ENCODE results near the gene SH3BP4.
"Not testable (repeated sequence)": the region's sequence is repeated elsewhere in the genome, so short reads cannot be mapped to it uniquely, and the experiment has no call there.

Gene SH3BP4

DNA sequence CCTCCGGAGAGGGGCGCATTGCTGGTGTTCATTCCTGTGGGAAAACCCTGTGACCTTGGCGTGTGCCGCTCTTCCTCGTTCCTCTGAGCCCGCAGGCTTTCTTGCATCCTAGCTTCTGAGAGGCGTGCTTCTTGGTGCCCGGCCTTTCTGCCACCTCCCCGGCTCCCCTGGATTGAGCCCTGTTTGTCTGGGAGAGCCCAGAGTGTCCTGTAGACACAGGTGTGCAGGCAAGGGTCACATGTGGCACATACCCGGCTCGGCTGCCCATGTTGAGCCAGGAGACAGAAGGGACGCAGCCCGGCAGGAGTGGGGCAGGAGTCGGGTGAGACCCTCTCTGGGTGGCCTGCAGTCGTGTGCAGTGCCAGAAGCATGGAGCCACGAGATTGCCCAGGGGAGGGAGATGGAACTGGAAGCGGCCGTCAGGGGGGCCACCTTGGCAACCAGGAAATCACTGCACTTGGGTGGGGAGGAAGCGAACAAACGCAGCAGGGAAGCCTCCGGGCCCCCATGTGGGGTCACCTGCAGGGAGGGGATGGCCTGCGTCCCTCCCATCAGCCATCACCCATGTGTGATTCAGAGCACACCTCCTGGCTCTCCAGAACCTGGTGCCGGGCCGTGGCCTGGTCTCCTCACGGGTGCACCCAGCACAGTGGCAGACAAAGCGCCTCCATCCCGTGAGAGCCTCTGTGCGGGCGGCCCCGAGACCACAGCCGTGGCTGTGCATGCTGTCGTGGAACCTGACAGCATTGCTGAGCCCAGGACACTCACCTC is 92.9 kb downstream of the SH3BP4 start:
- DNase-seq: no peak

DNA sequence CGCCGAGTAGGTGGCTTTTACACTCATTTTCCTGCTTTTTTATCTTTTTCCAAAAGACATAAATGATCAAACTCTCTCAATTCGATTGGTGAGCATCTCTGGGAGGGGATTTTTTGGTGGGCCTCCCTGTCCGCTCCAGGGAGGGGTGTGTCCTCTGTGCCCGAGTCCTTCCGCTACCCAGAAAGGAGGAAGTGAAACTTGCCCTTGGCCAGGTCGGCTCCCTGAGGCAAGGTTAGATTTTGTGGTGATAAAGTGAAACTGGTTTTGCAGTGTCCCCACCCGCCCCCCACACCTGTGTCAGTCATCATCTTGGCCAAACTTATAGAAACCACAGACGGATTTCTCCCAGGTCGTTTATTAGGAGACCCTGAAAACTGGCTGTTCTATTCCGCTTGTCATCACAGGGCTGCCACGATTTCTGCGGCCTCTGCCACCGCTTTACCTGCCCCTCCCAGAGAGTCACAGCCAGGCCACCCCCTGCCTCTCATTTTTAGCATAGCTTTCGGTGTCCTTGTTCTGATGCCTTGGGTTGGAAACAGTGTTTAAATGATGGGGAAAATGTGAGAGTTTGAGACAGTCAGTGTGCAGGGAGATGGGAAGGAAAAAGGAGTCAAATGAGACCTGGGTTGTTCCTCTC is 93.6 kb downstream of the SH3BP4 start:
- DNase-seq: no peak

- no peak for DNase-seq
These were observed 94.1 kb downstream of the SH3BP4 start for GRCh38 chr2:235045973-235046343.

DNA sequence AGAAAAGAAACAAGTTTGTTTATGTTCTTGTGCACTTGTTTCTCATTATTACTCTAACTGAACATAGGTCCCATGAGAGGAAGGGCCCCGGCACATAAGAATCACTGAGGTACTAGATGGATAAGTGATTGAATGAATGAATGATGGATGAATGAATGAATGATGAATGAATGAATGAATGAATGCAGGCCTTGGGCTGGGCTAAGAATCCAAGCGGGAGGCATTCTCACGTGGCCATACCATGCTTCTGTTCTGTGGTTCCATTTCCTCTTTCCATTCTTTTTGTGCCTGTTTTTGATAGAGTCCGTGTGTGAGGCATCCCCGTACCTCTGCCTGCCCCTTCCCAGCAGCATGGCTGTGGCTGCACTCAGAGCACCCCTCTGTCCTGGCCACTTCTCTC is 94.8 kb downstream of the SH3BP4 start:
- no peak for DNase-seq

- no peak for DNase-seq
These were observed 95.6 kb downstream of the SH3BP4 start for GRCh38 chr2:235047171-235048160.

DNA sequence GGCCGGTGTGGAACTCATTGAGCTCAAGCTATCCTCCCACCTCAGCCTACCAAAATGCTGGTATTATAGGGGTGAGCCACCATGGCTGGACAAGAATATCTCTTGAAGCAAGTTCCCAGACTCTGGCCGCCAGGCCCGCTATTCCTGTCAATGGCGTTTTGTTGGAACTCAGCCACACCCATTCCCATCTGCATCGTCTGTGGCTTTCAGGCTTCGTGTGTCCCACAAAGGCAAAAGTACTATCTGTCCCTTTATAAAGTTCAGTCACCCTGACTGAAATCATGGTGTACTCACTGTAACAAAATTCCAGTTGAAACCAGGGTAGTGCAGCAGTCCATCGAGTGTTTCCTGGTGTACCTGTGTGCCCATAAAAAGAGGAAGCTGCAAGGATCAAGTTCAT is 96.7 kb downstream of the SH3BP4 start:
- DNase-seq: no peak

DNA sequence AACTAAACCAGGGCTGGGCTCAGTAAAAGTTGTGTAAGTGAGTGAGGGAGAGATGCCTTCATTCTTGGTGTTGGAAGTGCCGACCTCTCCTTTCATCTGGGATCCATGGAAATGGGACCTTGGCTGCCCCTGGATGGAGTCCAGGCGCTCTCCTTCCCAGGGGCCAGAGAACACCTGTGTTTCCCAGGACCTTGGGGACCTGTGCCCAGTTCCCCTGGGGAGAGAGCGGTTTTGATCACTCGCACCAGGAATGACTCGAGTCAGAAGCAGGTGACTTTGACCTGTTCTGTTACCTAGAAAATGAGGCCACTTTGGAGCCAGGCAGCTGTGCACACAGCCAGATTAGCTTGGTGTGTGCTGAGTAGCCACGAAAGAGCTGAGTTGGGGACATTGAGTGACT is 97.3 kb downstream of the SH3BP4 start:
- no peak for DNase-seq

- DNase-seq: no peak
These were observed 97.9 kb downstream of the SH3BP4 start for GRCh38 chr2:235049719-235050118.

GRCh38 chr2:235050980-235051351 is 99.1 kb downstream of the SH3BP4 start:
- no peak for DNase-seq

- no peak for DNase-seq
These were observed 99.8 kb downstream of the SH3BP4 start for GRCh38 chr2:235051436-235052260.

- no peak for DNase-seq
These were observed 100.9 kb downstream of the SH3BP4 start for GRCh38 chr2:235052514-235053354.

DNA sequence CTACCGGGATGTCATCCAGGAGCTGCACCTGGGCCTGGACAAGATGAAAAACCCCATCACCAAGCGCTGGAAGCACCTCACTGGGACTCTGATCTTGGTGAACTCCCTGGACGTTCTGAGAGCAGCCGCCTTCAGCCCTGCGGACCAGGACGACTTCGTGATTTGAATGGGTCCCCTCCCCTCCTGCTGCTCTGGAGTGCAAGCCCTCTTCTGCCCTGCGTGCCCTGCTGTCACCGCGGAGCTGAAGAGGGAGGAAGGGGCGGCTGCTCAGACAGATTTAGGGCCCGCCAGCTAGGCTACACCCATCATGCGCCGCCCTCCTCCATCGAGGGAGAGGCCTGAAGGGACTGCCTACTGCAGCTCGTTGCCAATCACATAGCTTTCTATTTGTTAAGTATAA is 101.8 kb downstream of the SH3BP4 start:
- no peak for DNase-seq

GRCh38 chr2:235054475-235054874 is 102.7 kb downstream of the SH3BP4 start:
- DNase-seq: no peak

DNA sequence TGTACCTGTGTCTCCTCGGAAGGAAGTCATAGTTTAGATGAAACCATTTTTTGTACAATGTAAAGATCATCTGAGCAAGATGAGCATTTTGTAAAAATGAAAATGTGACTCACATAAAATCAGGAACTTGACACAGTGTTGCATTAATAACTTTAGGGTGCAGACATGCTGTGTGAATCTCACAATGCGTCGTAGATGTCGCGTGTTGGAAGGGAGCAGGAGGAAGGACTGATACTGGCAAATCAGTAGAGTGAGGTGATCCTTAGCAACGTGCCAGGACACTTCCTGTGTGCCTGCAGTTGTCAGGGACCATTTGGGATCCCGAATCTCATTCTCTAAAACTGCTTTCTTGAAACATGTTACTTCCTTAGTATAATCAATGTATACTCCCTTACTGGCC is 103.1 kb downstream of the SH3BP4 start:
- no peak for DNase-seq

- DNase-seq: no peak
These were observed 104.2 kb downstream of the SH3BP4 start for GRCh38 chr2:235055891-235056516.

DNA sequence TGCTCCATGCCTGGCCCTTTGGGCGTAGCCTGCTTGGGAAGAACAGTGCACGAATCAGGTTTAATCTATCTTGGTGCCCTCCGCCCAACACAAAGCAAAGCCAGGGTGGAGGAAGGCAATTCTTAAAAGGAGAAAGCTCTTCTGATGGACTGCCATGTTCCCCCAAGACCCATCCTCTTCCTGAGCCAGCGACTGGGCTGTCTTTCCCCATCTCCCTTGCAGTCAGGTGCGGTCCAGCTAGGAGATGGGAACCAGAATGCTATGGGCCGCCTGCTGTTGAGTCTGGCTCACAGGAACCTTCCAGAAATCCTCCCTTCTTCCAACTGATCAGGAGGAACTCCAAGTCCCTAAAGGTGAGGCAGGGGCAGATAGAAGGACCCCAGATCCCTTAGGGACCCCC is 105.0 kb downstream of the SH3BP4 start:
- no peak for DNase-seq

DNA sequence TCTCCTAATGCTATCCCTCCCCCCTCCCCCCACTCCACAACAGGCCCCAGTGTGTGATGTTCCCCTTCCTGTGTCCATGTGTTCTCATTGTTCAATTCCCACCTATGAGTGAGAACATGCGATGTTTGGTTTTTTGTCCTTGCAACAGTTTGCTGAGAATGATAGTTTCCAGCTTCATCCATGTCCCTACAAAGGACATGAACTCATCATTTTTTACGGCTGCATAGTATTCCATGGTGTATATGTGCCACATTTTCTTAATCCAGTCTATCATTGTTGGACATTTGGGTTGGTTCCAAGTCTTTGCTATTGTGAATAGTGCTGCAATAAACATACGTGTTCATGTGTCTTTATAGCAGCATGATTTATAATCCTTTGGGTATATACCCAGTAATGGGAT is 105.8 kb downstream of the SH3BP4 start:
- not testable (repeated sequence) for DNase-seq

DNA sequence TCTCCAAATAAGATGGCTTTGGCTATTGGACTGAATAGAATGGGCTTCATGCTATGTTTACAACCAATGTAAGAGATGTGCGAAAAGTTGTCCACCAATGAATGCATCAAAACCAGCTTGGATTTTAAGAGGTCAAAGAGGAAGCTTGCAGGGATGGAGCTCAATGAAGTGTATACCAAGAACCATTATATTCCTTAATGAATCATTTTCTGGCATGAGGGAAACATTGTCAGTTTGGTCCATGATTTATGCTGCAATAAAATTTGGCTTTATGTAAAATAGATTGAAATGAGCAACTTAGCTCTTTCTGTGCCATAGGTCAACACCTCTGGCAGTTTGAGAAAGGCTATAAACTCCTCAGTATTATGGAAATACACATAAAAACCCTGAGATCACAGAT is 107.3 kb downstream of the SH3BP4 start:
- DNase-seq: no peak

DNA sequence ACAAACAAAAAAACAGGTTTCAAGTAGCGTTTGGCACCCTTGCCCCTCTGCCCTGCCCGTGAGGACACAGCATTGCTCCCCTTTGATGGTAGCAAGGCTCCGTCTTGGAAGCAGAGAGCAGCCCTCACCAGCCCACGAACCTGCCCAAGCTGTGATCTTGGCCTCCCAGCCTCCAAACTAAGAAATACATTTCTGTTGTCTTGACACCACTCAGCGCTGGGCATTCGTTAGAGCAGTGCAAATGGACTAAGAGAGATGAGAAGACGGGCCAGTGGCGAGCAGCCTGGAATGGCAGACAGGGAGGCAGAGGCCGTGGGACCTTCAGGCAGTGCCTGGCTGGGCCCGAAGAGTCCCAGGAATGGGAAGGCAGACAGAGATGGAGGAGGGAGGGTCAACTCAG is 109.8 kb downstream of the SH3BP4 start:
- DNase-seq: no peak

GRCh38 chr2:235063471-235063961 is 111.7 kb downstream of the SH3BP4 start:
- DNase-seq: no peak

GRCh38 chr2:235064976-235065375 is 113.2 kb downstream of the SH3BP4 start:
- no peak for DNase-seq

All from central memory CD4-positive, alpha-beta T cell (primary cell).